ENCODE results near the gene SYK. TPM values are rescaled to one million over a fixed set of nuclear protein-coding genes. Genes with fewer than 3 reads are reported as not detected.
"Not testable (repeated sequence)": the region's sequence is repeated elsewhere in the genome, so short reads cannot be mapped to it uniquely, and the experiment has no call there.

SYK gene
- total RNA-seq, 4 donors from 2014 or later, result 50.7 to 107 (median 87.1) TPM

GRCh38 chr9:90787771-90788460 is 13.7 kb upstream of the SYK start:
- Histone ChIP-seq H3K36me3 (no peaks in the 10 kb centered on the region), H3K9me3 (no peaks in the 10 kb centered on the region), H3K27ac (no peak overlapping the region), H3K4me1 (no peaks in the 10 kb centered on the region), H3K4me3 (replicated peaks in 1 of 3) (no peak overlapping the region), H3K27me3 (no peaks in the 10 kb centered on the region)
- WGBS, 2 donors, result 68 to 79% methylated on average over 4 of the region's 4 CpGs
- no peak for TF ChIP-seq POLR2A (IDR thresholded peaks at IDR 0.05)
- no peak for TF ChIP-seq CTCF (IDR thresholded peaks at IDR 0.05)
- no peak for DNase-seq
- intact Hi-C loops (cut with DNase I), result no loop called here

- H3K27ac ChIP-seq; H3K9me3 ChIP-seq; H3K36me3 ChIP-seq; H3K4me3 ChIP-seq (replicated peaks in 1 of 3); intact Hi-C loops (cut with DNase I); H3K27me3 ChIP-seq; DNase-seq; H3K4me1 ChIP-seq: not testable (repeated sequence)
- 74 to 80% methylated on average over 1 of the region's 1 CpG for WGBS, 2 donors
Observed at GRCh38 chr9:90788527-90788926, 13.1 kb upstream of the SYK start.

GRCh38 chr9:90789408-90789807 is 12.2 kb upstream of the SYK start:
- no peak for DNase-seq
- WGBS, 2 donors, result 82 to 84% methylated on average over 4 of the region's 4 CpGs
- H3K4me3 ChIP-seq (replicated peaks in 1 of 3), result no peak overlapping the region
- intact Hi-C loops (cut with DNase I), result no loop called here
- no peak overlapping the region for H3K27ac ChIP-seq
- no peak for TF ChIP-seq POLR2A (IDR thresholded peaks at IDR 0.05)
- no peak for TF ChIP-seq CTCF (IDR thresholded peaks at IDR 0.05)
- H3K4me1 ChIP-seq, result no peaks in the 10 kb centered on the region
- no peaks in the 10 kb centered on the region for H3K9me3 ChIP-seq
- no peaks in the 10 kb centered on the region for H3K36me3 ChIP-seq
- H3K27me3 ChIP-seq, result no peaks in the 10 kb centered on the region

- 66 to 76% methylated on average over 4 of the region's 4 CpGs for WGBS, 2 donors
- H3K4me3 ChIP-seq (replicated peaks in 1 of 3), result no peak overlapping the region
Observed at GRCh38 chr9:90789862-90790261, 11.8 kb upstream of the SYK start.

GRCh38 chr9:90793024-90793423 is 8.6 kb upstream of the SYK start:
- intact Hi-C loops (cut with DNase I); H3K9me3 ChIP-seq; H3K4me3 ChIP-seq (replicated peaks in 1 of 3); H3K27ac ChIP-seq; DNase-seq; H3K36me3 ChIP-seq; H3K27me3 ChIP-seq: not testable (repeated sequence)
- WGBS, 2 donors, result 98 to 100% methylated on average over 1 to 3 of the region's 3 CpGs
- peaks cover 16 to 20% of the 10 kb centered on the region in 2 donors for H3K4me1 ChIP-seq

More at GRCh38 chr9:90789862-90790261, 11.8 kb upstream of the SYK start:
- Histone ChIP-seq H3K9me3 (no peaks in the 10 kb centered on the region), H3K36me3 (no peaks in the 10 kb centered on the region), H3K27ac (no peak overlapping the region), H3K27me3 (no peaks in the 10 kb centered on the region), H3K4me1 (peaks cover 3% of the 10 kb centered on the region in 2 donors)
- intact Hi-C loops (cut with DNase I), result no loop called here
- no peak for TF ChIP-seq POLR2A (IDR thresholded peaks at IDR 0.05)
- TF ChIP-seq CTCF (IDR thresholded peaks at IDR 0.05), result no peak
- DNase-seq, result no peak

- TF ChIP-seq CTCF (IDR thresholded peaks at IDR 0.05) (no peak), POLR2A (IDR thresholded peaks at IDR 0.05) (no peak)
- intact Hi-C loops (cut with DNase I), result no loop called here
- Histone ChIP-seq H3K4me1 (peaks cover 16 to 20% of the 10 kb centered on the region in 2 donors), H3K27me3 (no peaks in the 10 kb centered on the region), H3K4me3 (replicated peaks in 1 of 3) (no peak overlapping the region), H3K36me3 (no peaks in the 10 kb centered on the region), H3K27ac (no peak overlapping the region), H3K9me3 (no peaks in the 10 kb centered on the region)
- 91 to 96% methylated on average over 2 of the region's 2 CpGs for WGBS, 2 donors
- DNase-seq, result no peak
Observed at GRCh38 chr9:90793729-90794128, 7.9 kb upstream of the SYK start.

All from thyroid gland (tissue), 4 donors.